GM19035 (cell line): ENCODE data around the gene ARL15.
"Not testable (repeated sequence)": the region's sequence is repeated elsewhere in the genome, so short reads cannot be mapped to it uniquely, and the experiment has no call there.

Experiments
- ATAC-seq: cut with Tn5 transposase; IDR thresholded peaks from one replicate; pipeline ENCODE4 v1.9.1; 2021; ENCODE audit not compliant: unreplicated experiment

ARL15 gene

DNA sequence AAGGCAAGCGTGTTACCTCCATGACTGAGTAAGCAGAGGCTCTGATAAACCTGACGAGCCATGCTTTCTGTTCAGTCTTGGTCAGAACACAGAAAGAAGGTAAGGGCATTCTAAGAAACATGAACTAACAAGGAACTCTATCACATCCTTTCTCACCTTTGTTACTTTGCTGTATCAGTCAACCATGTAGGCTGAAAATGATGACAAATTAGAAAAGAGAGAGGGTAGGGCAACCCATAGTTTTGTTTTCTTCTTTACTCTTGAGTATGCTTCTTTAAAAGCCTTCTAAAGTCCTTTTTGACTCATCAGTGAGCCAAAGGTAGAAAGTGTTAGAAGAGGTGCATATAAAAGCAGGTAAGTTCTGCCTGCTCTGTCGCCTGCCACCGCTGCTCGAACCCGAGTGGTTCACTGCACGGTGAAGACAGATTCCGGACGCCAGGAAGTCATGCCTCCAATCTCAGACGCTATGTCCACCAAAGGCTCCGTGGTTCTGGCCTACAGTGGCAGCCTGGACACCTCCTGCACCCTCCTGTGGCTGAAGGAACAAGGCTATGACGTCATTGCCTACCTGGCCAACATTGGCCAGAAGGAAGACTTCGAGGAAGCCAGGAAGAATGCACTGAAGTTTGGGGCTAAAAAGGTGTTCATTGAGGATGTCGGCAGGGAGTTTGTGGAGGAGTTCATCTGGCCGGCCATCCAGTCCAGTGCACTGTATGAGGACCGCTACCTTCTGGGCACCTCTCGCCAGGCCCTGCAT is 451.5 kb downstream of the ARL15 start:
- ATAC-seq: no peak

DNA sequence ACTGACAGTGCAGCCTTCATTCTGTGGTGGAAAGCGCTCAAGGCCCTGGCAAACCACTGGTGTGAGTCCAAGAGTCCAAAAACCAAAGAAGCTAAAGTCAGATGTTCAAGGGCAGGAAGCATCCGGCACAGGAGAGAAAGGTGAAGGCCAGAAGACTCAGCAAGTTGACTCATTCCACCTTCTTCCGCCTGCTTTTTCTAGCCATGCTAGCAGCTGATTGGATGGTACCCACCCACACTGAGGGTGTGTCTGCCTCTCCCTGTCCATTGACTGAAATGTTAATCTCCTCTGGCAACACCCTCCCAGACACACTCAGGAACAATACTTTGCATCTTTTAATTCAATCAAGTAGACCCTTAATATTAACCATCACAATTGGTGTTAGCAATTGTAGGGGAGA is 453.9 kb downstream of the ARL15 start:
- no peak for ATAC-seq

DNA sequence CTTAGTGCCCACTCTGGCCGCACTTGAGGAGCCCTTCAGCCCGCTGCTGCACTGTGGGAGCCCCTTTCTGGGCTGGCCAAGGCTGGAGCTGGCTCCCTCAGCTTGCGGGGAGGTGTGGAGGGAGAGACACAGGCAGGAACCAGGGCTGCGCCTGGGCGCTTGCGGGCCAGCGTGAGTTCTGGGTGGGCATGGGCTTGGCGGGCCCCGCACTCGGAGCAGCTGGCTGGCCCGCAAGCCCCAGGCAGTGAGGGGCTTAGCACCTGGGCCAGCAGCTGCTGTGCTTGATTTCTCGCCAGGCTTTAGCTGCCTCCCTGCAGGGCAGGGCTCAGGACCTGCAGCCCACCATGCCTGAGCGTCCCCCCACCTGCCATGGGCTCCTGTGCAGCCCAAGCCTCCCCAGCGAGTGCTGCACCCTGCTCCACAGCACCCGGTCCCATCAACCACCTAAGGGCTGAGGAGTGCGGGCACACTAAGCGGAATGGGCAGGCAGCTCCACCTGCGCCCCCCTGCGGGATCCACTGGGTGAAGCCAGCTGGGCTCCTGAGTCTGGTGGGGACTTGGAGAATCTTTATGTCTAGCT is 473.4 kb downstream of the ARL15 start:
- not testable (repeated sequence) for ATAC-seq

DNA sequence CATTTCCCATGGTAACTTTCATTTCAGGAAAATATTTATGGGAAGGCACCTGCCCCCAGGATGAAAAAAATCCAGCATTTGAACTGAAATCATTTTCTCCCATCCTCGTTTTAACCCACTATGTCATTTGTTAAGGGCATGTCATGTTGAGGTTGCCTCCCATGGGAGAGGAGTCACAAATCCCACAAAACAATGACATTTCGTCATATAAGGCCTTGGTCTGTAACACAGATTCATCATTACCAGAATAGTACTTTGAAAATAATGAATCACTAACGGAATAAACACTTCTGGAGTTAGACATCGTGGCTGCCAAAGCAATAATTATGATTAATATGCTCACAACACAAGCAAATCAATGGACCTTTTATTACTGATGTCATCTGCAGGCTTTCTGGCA is 475.9 kb downstream of the ARL15 start:
- no peak for ATAC-seq
